OCI-M2 (cell line): Measurements from ENCODE around the gene NBPF20.
"Not testable (repeated sequence)": the region's sequence is repeated elsewhere in the genome, so short reads cannot be mapped to it uniquely, and the experiment has no call there.

Experiments
- DNase-seq: peaks from one replicate; lab custom pipeline; 2025; ENCODE audit not compliant: unreplicated experiment; lab: John Stamatoyannopoulos, UW

The NBPF20 gene

GRCh38 chr1:145424612-145425435, 579 bp downstream of the NBPF20 start:
- DNase-seq: not testable (repeated sequence)

GRCh38 chr1:145415149-145415548, 10.3 kb downstream of the NBPF20 start:
- DNase-seq: not testable (repeated sequence)

- DNase-seq: not testable (repeated sequence)
Observed at GRCh38 chr1:145407266-145407665, 18.1 kb downstream of the NBPF20 start.

- not testable (repeated sequence) for DNase-seq
Observed at GRCh38 chr1:145404949-145405348, 20.5 kb downstream of the NBPF20 start.

GRCh38 chr1:145400701-145401100, 24.7 kb downstream of the NBPF20 start:
- DNase-seq: not testable (repeated sequence)
